GM23338 (cell line): Measurements from ENCODE around the gene ZNRF1. TPM values are rescaled to one million over a fixed set of nuclear protein-coding genes. Genes with fewer than 3 reads are reported as not detected.

Experiments
- ATAC-seq: fragments of 200-7000 bp; cut with Tn5 transposase; 3 replicates; pipeline ENCODE4 v1.9.1; 2020
- DNase-seq: peaks from one replicate; pipeline ENCODE4 v3.0.0-alpha.2; 2015; ENCODE audit warnings: low spot score
- H2AFZ ChIP-seq: fragments of 200-600 bp; sonication (generic); 2 replicates; pipeline ENCODE4 v1.8.0; 2016; ENCODE audit warnings: antibody characterized with exemption, mild to moderate bottlenecking, moderate library complexity
- H3F3A ChIP-seq: fragments of 200-600 bp; sonication (generic); replicated peaks from 2 replicates; pipeline ENCODE4 v1.8.0; 2017; ENCODE audit warnings: antibody characterized with exemption, mixed run types, low read depth
- H3K27ac ChIP-seq: fragments of 200-600 bp; sonication (generic); 2 replicates; pipeline ENCODE4 v1.6.1; 2016; ENCODE audit warnings: low read depth
- H3K27me3 ChIP-seq: fragments of 200-600 bp; sonication (generic); 2 replicates; pipeline ENCODE4 v1.8.0; 2016; ENCODE audit warnings: mild to moderate bottlenecking, mixed run types, moderate library complexity; ENCODE audit not compliant: insufficient read depth
- H3K36me3 ChIP-seq: fragments of 200-600 bp; sonication (generic); 2 replicates; pipeline ENCODE4 v1.8.0; 2016; ENCODE audit warnings: mild to moderate bottlenecking; ENCODE audit not compliant: insufficient read depth
- H3K4me1 ChIP-seq: fragments of 200-600 bp; sonication (generic); 2 replicates; pipeline ENCODE4 v1.8.0; 2016; ENCODE audit warnings: mild to moderate bottlenecking, moderate library complexity; ENCODE audit not compliant: insufficient read depth
- H3K4me2 ChIP-seq: fragments of 200-600 bp; sonication (generic); 2 replicates; pipeline ENCODE4 v1.7.1; 2017; ENCODE audit warnings: mixed run types
- H3K4me3 ChIP-seq: fragments of 200-600 bp; sonication (generic); 2 replicates; pipeline ENCODE4 v1.6.1; 2016; ENCODE audit warnings: mixed run types
- H3K79me2 ChIP-seq: fragments of 200-600 bp; sonication (generic); replicated peaks from 2 replicates; pipeline ENCODE4 v1.8.0; 2017; ENCODE audit warnings: mild to moderate bottlenecking; ENCODE audit not compliant: insufficient read depth
- H3K9me2 ChIP-seq: fragments of 200-600 bp; sonication (generic); 2 replicates; pipeline ENCODE4 v1.8.0; 2017; ENCODE audit not compliant: insufficient read depth
- H4K20me1 ChIP-seq: fragments of 200-600 bp; sonication (generic); replicated peaks from 2 replicates; pipeline ENCODE4 v1.8.0; 2017; ENCODE audit warnings: mild to moderate bottlenecking; ENCODE audit not compliant: insufficient read depth
- H3K27ac Mint-ChIP-seq: 2 replicates; pipeline ENCODE4 v1.8.0; 2020; ENCODE audit warnings: inconsistent platforms, mild to moderate bottlenecking, moderate library complexity, mixed read lengths
- H3K27me3 Mint-ChIP-seq: 3 replicates; pipeline ENCODE4 v1.8.0; 2022; ENCODE audit warnings: low read depth, mild to moderate bottlenecking, moderate library complexity, mixed read lengths, inconsistent platforms; ENCODE audit not compliant: insufficient read depth, poor library complexity
- H3K36me3 Mint-ChIP-seq: 3 replicates; pipeline ENCODE4 v1.8.0; 2021; ENCODE audit warnings: low read depth, mild to moderate bottlenecking, inconsistent platforms, moderate library complexity, mixed read lengths
- H3K4me1 Mint-ChIP-seq: 3 replicates; pipeline ENCODE4 v1.8.0; 2020; ENCODE audit warnings: mild to moderate bottlenecking, inconsistent platforms, mixed read lengths
- H3K4me3 Mint-ChIP-seq: 3 replicates; pipeline ENCODE4 v1.8.0; 2021; ENCODE audit warnings: moderate library complexity, mild to moderate bottlenecking, inconsistent platforms, mixed read lengths
- H3K9me3 Mint-ChIP-seq: 3 replicates; pipeline ENCODE4 v1.8.0; 2020; ENCODE audit warnings: moderate library complexity, mild to moderate bottlenecking, inconsistent platforms, mixed read lengths
- CREB1 ChIP-seq: fragments of 250-450 bp; sonication (Bioruptor Pico); IDR thresholded peaks from 2 replicates; pipeline ENCODE4 v1.5.0; 2020; ENCODE audit warnings: low read depth, mild to moderate bottlenecking, moderate library complexity
- CTCF ChIP-seq, 2 experiments: fragments of 200-600 bp in 1 of 2; sonication (generic) in 1 of 2; conservative IDR thresholded peaks; 2 replicates each; pipeline versions ENCODE4 v1.5.1 to v1.6.1; 2016 to 2017; ENCODE audit warnings: antibody characterized with exemption in 2 of 2, low read depth in 2 of 2, mild to moderate bottlenecking in 2 of 2, moderate library complexity in 1 of 2
- ETS1 ChIP-seq: IDR thresholded peaks from 2 replicates; pipeline ENCODE4 v1.6.1; 2016; ENCODE audit warnings: antibody characterized with exemption
- REST ChIP-seq: IDR thresholded peaks from one replicate; pipeline ENCODE4 v1.6.1; 2018; ENCODE audit warnings: antibody characterized with exemption; ENCODE audit not compliant: unreplicated experiment
- ZNF114 ChIP-seq: fragments of 250-450 bp; sonication (Bioruptor Pico); IDR thresholded peaks from 2 replicates; pipeline ENCODE4 v1.5.0; 2020; ENCODE audit warnings: mild to moderate bottlenecking, moderate library complexity
- ZNF331 ChIP-seq: fragments of 250-450 bp; sonication (Bioruptor Pico); IDR thresholded peaks from 2 replicates; pipeline ENCODE4 v1.5.0; 2020; ENCODE audit warnings: low read depth, mild to moderate bottlenecking, moderate library complexity
- ZNF462 ChIP-seq: fragments of 250-450 bp; sonication (Bioruptor Pico); IDR thresholded peaks from 2 replicates; pipeline ENCODE4 v1.5.0; 2020; ENCODE audit warnings: mild to moderate bottlenecking, moderate library complexity
- polyA plus RNA-seq: library from polyadenylated mRNA; unstranded; fragments of >200 nt; fragmentation: Nextera tagmentation; extraction: Ambion mirVana; gene quantifications from 2 replicates; pipeline ENCODE4 v1.2.1, GENCODE V29; 2016
- total RNA-seq: library from RNA; depleted of rRNA; stranded (reverse); fragments of >200 nt; shearing (Covaris generic); gene quantifications from 2 replicates; pipeline ENCODE4 v1.2.3, GENCODE V29; 2014

ZNRF1 gene
- total and polyA plus RNA-seq, 2 experiments from 2014 or later = 22.4 to 42.1 TPM

GRCh38 chr16:74951681-74952080 lies 47.1 kb upstream of the ZNRF1 start:
- H3F3A ChIP-seq = no peaks in the 10 kb centered on the region
- no peaks in the 10 kb centered on the region; the same call in 1 of the 2 replicates for H3K79me2 ChIP-seq
- no peak overlapping the region for H3K4me2 ChIP-seq
- Mint-ChIP-seq H3K9me3 (no peaks in the 10 kb centered on the region), H3K27me3 (peaks cover 5% of the 10 kb centered on the region), H3K4me1 (peaks cover 6% of the 10 kb centered on the region; the same call in 2 of the 3 replicates), H3K4me3 (no peak overlapping the region), H3K27ac (no peak overlapping the region), H3K36me3 (peaks cover 68% of the 10 kb centered on the region)
- H3K27ac ChIP-seq = no peak overlapping the region
- peaks cover 19% of the 10 kb centered on the region for H3K36me3 ChIP-seq
- no peaks in the 10 kb centered on the region for H3K9me2 ChIP-seq
- peaks cover 4% of the 10 kb centered on the region; the same call in 1 of the 2 replicates for H4K20me1 ChIP-seq
- ATAC-seq = no peak
- no peak overlapping the region for H2AFZ ChIP-seq
- no peak overlapping the region for H3K4me3 ChIP-seq
- H3K27me3 ChIP-seq = no peaks in the 10 kb centered on the region
- no peak for DNase-seq
- H3K4me1 ChIP-seq = peaks cover 7% of the 10 kb centered on the region
- no peak for TF ChIP-seq CREB1 (CRISPR knock-in tag)
- TF ChIP-seq REST = no peak
- no peak for TF ChIP-seq ZNF462 (CRISPR knock-in tag)
- no peak for TF ChIP-seq ETS1
- no peak for TF ChIP-seq CTCF (conservative IDR thresholded peaks at IDR 0.05; ENCODE audit: low read depth in 2 of 2)
- TF ChIP-seq ZNF114 (CRISPR knock-in tag) = no peak
- no peak for TF ChIP-seq ZNF331 (CRISPR knock-in tag)
